ENCODE measurements around the gene BMPER. TPM values are rescaled to one million over a fixed set of nuclear protein-coding genes. Genes with fewer than 3 reads are reported as not detected.
A peak's percentile ranks its signal among the peaks of the same experiment; 100 is the strongest.

BMPER gene
- total and polyA plus RNA-seq, 8 donors, result 7.4 to 47.7 (median 39.6) TPM

DNA sequence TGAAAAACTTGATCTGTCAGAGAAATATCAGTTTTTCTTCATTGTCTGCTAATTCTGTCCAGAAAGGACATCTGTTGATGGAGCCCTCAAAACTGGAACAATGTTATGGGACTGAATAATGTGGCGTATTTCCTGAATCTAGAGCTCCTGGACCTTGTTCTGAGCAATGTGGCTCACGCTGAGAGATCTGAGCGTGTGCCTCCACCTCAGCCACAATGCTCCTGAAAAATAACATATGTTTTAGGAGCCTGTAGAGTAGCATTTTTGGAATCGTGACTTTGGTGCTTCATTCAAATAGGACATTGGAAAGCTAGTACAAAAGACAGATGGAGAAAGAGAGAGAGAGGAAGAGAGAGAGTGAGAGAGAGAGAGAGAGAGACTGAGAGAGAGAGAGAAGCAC lies 110.3 kb downstream of the BMPER start:
- intact Hi-C loops (cut with DNase I), result no loop called here
- ATAC-seq (no peak), DNase-seq (no peak)
- Histone ChIP-seq H3K27ac (no peak overlapping the region), H3K4me1 (no peaks in the 10 kb centered on the region), H3K9me3 (no peaks in the 10 kb centered on the region), H3K36me3 (no peaks in the 10 kb centered on the region), H3K27me3 (no peaks in the 10 kb centered on the region), H3K4me3 (no peak overlapping the region)
- TF ChIP-seq, protein P1, sequence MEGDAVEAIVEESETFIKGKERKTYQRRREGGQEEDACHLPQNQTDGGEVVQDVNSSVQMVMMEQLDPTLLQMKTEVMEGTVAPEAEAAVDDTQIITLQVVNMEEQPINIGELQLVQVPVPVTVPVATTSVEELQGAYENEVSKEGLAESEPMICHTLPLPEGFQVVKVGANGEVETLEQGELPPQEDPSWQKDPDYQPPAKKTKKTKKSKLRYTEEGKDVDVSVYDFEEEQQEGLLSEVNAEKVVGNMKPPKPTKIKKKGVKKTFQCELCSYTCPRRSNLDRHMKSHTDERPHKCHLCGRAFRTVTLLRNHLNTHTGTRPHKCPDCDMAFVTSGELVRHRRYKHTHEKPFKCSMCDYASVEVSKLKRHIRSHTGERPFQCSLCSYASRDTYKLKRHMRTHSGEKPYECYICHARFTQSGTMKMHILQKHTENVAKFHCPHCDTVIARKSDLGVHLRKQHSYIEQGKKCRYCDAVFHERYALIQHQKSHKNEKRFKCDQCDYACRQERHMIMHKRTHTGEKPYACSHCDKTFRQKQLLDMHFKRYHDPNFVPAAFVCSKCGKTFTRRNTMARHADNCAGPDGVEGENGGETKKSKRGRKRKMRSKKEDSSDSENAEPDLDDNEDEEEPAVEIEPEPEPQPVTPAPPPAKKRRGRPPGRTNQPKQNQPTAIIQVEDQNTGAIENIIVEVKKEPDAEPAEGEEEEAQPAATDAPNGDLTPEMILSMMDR (IDR thresholded peaks at IDR 0.05), result no peak

DNA sequence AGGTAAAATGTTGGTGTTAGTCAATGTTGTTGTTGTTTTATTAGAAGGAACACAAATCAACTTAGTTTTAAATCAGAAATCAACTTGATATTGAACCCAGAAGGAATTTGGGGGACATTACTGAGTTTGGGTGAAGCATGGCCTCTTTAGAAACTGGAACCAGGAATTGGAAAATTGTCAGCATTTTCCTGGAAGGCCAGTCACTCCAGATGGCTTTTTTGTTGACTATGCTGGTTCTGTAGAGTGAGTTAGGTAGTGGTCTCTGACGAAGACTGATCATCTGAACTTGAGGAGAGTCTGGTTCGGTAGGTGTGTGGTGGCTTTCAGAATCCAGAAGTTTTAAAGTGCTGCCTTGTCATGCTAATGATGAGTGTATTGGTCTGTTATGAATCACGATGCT lies 111.5 kb downstream of the BMPER start:
- intact Hi-C loops (cut with DNase I), result no loop called here
- ATAC-seq (no peak), DNase-seq (no peak)
- no peak overlapping the region for H3K4me3 ChIP-seq
- no peaks in the 10 kb centered on the region for H3K36me3 ChIP-seq
- TF ChIP-seq, protein P1 (IDR thresholded peaks at IDR 0.05), result no peak
- no peak overlapping the region for H3K27ac ChIP-seq
- no peaks in the 10 kb centered on the region for H3K27me3 ChIP-seq
- H3K4me1 ChIP-seq, result no peaks in the 10 kb centered on the region
- H3K9me3 ChIP-seq, result no peaks in the 10 kb centered on the region

DNA sequence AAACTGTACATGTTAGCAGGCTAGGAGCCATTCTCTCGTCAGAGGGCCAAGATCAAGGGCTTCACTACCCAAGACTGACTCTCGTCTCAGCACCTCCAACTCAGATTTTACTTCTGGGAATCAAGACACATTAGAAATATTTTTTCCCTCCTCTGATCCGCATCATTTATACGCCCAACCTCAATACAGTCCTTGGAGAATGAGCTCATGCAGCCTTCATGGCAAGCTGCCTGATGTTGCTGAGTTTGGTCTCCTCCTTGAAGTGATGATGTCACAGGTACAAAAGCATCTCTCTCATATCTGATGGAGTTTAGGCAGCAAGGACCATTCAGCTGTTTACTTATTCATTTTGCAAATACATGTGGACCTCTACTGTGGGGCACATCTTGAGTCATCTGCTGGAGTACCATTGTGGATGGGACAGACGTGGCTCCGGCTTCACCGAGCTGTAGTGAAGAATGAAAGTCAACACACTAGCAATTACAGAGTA lies 114.0 kb downstream of the BMPER start:
- peak; percentile 98 for ATAC-seq
- H3K27ac ChIP-seq, result no peak overlapping the region
- DNase-seq, result peak in 3 of 4 donors; percentile 60 to 78 (median 62)

DNA sequence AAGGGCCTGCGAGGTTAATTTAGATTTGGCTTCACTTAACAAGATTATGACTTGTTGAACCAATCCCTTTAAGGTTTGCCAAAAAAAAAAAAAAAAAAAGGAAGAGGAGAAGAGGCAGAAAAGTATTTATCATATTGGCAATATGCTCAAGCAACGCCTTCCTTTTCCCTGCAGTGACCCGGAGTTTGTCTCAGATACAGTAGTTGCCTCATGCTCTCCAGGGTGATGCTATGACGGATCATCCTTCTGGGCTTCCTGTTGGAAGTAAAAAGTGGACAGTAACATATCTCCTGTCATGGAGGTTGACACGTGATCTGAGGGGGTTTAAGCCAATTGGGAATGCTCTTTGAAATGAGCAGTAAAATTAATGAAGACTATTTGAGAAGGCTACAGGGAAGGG lies 117.3 kb downstream of the BMPER start:
- ATAC-seq, result no peak
- Histone ChIP-seq H3K9me3 (no peaks in the 10 kb centered on the region), H3K4me3 (no peak overlapping the region), H3K4me1 (no peaks in the 10 kb centered on the region), H3K27ac (no peak overlapping the region), H3K27me3 (no peaks in the 10 kb centered on the region), H3K36me3 (no peaks in the 10 kb centered on the region)
- no peak for DNase-seq
- intact Hi-C loops (cut with DNase I), result no loop called here
- TF ChIP-seq, protein P1 (IDR thresholded peaks at IDR 0.05), result no peak

More for the DNA sequence above, 114.0 kb downstream of the BMPER start:
- Histone ChIP-seq H3K27me3 (no peaks in the 10 kb centered on the region), H3K4me1 (no peaks in the 10 kb centered on the region), H3K4me3 (no peak overlapping the region), H3K9me3 (no peaks in the 10 kb centered on the region), H3K36me3 (no peaks in the 10 kb centered on the region)
- intact Hi-C loops (cut with DNase I), result no loop called here
- TF ChIP-seq, protein P1 (IDR thresholded peaks at IDR 0.05), result no peak

DNA sequence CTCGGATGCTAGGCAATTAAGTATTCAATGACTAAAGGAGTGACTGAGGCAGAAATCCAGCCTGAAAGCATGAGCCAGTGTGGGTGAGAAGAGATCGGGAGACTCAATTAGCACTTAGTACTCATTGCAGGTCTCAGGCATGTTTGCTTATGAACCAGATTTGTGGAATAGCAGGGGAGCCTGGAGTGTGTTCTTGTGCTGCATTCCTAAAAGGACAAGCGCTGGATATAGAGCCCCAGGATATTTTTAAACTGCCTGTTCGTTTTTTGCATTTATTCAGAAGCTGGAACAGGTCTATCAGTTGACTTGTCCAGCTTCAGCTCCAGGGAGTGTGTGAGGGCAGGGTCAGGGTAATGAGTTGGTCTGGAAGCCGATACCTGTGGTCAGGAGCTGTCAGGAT lies 120.3 kb downstream of the BMPER start:
- H3K4me3 ChIP-seq, result no peak overlapping the region
- intact Hi-C loops (cut with DNase I), result no loop called here
- no peak overlapping the region for H3K27ac ChIP-seq
- no peaks in the 10 kb centered on the region for H3K27me3 ChIP-seq
- H3K36me3 ChIP-seq, result no peaks in the 10 kb centered on the region
- TF ChIP-seq, protein P1 (IDR thresholded peaks at IDR 0.05), result no peak
- no peaks in the 10 kb centered on the region for H3K4me1 ChIP-seq
- peak; percentile 93 for ATAC-seq
- H3K9me3 ChIP-seq, result no peaks in the 10 kb centered on the region
- no peak for DNase-seq

Data from left lung (tissue), 10 donors.